ENCODE results near the gene SLC26A6.

The SLC26A6 gene

DNA sequence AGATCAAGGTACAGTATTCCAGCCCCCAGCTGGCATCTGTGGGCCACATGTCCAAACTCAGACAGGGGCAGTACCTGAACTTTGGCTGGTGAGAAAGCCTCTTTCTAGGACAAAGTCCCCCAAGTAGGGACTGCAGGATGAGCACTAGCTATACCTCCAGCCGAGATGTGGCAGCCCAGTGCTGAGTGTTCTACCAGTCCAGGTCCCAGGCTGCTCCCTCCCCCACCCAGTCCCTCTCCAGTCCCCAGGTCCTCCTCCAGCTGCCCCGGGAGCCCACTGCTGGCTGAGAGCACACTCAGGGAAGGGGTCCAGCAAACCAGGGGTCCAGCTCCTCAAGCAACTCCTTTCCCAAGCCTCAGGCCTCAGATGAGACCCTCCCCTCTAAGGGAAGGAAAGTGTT, 1.5 kb downstream of the SLC26A6 start:
- DNase-seq (ENCODE audit: low read depth in 1 of 2, low spot score in 1 of 2) = no peak
- no peak overlapping the region for H3K4me3 ChIP-seq (replicated peaks; ENCODE audit: insufficient read depth, low read length)
- no peaks in the 10 kb centered on the region for H3K27me3 ChIP-seq (ENCODE audit: insufficient read depth, poor library complexity, severe bottlenecking)
- no peak overlapping the region for H3K27ac ChIP-seq (replicated peaks)
- TF ChIP-seq GABPA (IDR thresholded peaks at IDR 0.05; ENCODE audit: low read depth) (no peak), POLR2AphosphoS5 (IDR thresholded peaks at IDR 0.05; ENCODE audit: low read depth) (no peak), SPI1 (IDR thresholded peaks at IDR 0.05; ENCODE audit: borderline replicate concordance, low read depth) (no peak)
- TF ChIP-seq, protein P1, sequence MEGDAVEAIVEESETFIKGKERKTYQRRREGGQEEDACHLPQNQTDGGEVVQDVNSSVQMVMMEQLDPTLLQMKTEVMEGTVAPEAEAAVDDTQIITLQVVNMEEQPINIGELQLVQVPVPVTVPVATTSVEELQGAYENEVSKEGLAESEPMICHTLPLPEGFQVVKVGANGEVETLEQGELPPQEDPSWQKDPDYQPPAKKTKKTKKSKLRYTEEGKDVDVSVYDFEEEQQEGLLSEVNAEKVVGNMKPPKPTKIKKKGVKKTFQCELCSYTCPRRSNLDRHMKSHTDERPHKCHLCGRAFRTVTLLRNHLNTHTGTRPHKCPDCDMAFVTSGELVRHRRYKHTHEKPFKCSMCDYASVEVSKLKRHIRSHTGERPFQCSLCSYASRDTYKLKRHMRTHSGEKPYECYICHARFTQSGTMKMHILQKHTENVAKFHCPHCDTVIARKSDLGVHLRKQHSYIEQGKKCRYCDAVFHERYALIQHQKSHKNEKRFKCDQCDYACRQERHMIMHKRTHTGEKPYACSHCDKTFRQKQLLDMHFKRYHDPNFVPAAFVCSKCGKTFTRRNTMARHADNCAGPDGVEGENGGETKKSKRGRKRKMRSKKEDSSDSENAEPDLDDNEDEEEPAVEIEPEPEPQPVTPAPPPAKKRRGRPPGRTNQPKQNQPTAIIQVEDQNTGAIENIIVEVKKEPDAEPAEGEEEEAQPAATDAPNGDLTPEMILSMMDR (IDR thresholded peaks at IDR 0.05; ENCODE audit: insufficient read depth, low read length) = no peak
- TF ChIP-seq, protein P2, sequence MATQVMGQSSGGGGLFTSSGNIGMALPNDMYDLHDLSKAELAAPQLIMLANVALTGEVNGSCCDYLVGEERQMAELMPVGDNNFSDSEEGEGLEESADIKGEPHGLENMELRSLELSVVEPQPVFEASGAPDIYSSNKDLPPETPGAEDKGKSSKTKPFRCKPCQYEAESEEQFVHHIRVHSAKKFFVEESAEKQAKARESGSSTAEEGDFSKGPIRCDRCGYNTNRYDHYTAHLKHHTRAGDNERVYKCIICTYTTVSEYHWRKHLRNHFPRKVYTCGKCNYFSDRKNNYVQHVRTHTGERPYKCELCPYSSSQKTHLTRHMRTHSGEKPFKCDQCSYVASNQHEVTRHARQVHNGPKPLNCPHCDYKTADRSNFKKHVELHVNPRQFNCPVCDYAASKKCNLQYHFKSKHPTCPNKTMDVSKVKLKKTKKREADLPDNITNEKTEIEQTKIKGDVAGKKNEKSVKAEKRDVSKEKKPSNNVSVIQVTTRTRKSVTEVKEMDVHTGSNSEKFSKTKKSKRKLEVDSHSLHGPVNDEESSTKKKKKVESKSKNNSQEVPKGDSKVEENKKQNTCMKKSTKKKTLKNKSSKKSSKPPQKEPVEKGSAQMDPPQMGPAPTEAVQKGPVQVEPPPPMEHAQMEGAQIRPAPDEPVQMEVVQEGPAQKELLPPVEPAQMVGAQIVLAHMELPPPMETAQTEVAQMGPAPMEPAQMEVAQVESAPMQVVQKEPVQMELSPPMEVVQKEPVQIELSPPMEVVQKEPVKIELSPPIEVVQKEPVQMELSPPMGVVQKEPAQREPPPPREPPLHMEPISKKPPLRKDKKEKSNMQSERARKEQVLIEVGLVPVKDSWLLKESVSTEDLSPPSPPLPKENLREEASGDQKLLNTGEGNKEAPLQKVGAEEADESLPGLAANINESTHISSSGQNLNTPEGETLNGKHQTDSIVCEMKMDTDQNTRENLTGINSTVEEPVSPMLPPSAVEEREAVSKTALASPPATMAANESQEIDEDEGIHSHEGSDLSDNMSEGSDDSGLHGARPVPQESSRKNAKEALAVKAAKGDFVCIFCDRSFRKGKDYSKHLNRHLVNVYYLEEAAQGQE (IDR thresholded peaks at IDR 0.05; ENCODE audit: insufficient replicate concordance, low read depth) = no peak

DNA sequence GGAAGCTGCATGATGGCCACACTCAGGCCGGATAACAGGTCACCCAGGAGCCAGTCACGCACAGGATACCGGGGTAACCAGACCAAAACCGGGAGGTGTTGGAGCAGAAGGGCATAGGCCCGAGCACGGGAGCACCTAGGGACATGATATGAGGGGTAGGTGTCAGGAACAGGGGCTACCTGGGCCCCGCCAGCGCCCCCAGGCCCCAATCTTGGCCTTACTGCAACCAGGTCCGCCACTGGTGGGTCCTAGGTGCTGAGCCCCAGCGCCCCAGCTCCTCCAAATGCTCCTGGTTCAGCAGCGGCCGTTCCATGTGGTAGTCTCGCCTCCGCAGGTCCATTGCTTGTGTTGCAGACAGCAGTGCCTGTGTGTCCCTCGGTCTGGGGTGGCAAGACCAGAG, 2.0 kb downstream of the SLC26A6 start:
- no peak overlapping the region for H3K4me3 ChIP-seq (replicated peaks; ENCODE audit: insufficient read depth, low read length)
- TF ChIP-seq POLR2AphosphoS5 (IDR thresholded peaks at IDR 0.05; ENCODE audit: low read depth) (no peak), SPI1 (IDR thresholded peaks at IDR 0.05; ENCODE audit: borderline replicate concordance, low read depth) (no peak), GABPA (IDR thresholded peaks at IDR 0.05; ENCODE audit: low read depth) (no peak)
- TF ChIP-seq, protein P2 (IDR thresholded peaks at IDR 0.05; ENCODE audit: insufficient replicate concordance, low read depth) = no peak
- TF ChIP-seq, protein P1 (IDR thresholded peaks at IDR 0.05; ENCODE audit: insufficient read depth, low read length) = no peak
- H3K27me3 ChIP-seq (ENCODE audit: insufficient read depth, poor library complexity, severe bottlenecking) = no peaks in the 10 kb centered on the region
- DNase-seq (ENCODE audit: low read depth in 1 of 2, low spot score in 1 of 2) = no peak
- H3K27ac ChIP-seq (replicated peaks) = no peak overlapping the region

DNA sequence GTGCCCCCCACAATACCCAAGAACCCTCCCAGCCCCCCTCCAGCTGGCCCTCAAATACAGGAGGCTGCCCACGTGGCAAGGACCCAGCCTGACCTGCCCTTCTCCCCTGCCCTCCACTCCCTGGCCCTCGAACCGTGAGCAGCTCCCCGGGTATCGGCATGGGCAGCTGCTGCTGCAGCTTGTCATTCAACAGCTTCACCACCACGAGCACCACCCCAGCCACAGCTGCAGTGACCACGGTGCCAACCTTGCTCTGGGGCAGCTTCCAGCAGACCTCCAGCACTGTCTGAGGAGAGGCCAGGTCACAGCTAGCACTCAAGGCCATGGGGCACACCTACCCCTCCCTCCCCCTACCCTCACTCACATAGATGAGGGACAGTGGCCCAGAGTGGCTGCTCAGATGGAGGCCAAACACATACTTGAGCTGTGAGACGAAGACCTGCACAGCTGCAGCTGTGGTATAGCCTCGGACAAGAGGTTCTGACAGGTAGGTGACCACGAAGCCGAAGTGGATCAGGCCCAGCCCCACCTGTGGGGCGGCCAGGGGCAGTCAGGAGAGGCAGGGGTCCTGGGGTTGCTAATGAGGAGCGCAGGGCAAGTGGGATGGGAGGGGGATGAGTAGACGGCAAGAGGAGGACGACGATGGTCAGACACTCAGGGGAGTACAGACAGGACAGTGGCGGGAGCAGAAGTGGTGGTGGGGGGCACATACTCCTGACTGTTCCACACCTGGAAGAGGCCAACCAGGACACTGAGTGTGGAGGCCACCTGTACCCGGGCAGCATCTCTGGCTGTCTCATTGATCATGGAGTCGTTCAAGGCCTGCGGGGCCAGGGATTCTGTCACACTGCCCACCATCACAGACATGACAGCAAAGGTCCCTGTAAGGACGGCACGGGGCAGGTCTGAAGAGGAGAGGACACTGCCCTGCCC, 3.5 kb downstream of the SLC26A6 start:
- no peak for DNase-seq (ENCODE audit: low read depth in 1 of 2, low spot score in 1 of 2)
- no peaks in the 10 kb centered on the region for H3K27me3 ChIP-seq (ENCODE audit: insufficient read depth, poor library complexity, severe bottlenecking)
- H3K27ac ChIP-seq (replicated peaks) = no peak overlapping the region
- H3K4me3 ChIP-seq (replicated peaks; ENCODE audit: insufficient read depth, low read length) = no peak overlapping the region
- TF ChIP-seq, protein P2 (IDR thresholded peaks at IDR 0.05; ENCODE audit: insufficient replicate concordance, low read depth) = no peak
- TF ChIP-seq POLR2AphosphoS5 (IDR thresholded peaks at IDR 0.05; ENCODE audit: low read depth) (no peak), SPI1 (IDR thresholded peaks at IDR 0.05; ENCODE audit: borderline replicate concordance, low read depth) (no peak), GABPA (IDR thresholded peaks at IDR 0.05; ENCODE audit: low read depth) (no peak)
- TF ChIP-seq, protein P1 (IDR thresholded peaks at IDR 0.05; ENCODE audit: insufficient read depth, low read length) = no peak
